ENCODE data around the gene LINGO3.
A peak's percentile ranks its signal among the peaks of the same experiment; 100 is the strongest.
"Not testable (repeated sequence)": the region's sequence is repeated elsewhere in the genome, so short reads cannot be mapped to it uniquely, and the experiment has no call there.

LINGO3 gene

DNA sequence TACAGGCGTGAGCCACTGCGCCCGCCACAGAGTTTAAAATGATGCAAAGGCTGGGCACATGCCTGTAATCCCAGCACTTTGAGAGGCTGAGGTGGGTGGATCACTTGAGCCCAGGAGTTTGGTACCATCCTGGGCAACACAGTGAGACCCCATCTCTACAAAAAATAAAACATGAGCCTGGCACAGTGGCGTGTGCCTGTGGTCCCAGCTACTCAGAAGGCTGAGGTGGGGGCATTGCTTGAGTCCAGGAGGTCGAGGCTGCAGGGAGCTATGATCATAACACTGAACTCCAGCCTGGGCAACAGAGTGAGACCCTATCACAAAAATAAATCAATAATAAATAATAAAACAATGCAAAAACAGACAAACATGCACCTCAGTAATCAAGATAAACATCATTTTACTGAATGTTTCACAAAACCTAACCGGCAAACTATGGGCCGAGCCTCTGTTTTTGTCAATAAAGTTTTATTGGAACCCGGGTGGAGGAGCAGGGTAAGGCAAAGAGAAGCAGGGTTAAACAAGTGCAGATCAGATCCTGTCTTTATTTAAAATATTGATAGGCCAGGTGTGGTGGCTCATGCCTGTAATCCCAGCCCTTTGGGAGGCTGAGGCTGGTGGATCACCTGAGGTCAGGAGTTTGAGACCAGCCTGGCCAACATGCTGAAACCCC is 24.0 kb downstream of the LINGO3 start:
- DNase-seq (ENCODE audit: low read depth in 1 of 2, low spot score in 1 of 2) = no peak

- DNase-seq (ENCODE audit: low read depth in 1 of 2, low spot score in 1 of 2) = no peak
Observed at GRCh38 chr19:2282862-2283237, 25.1 kb downstream of the LINGO3 start.

DNA sequence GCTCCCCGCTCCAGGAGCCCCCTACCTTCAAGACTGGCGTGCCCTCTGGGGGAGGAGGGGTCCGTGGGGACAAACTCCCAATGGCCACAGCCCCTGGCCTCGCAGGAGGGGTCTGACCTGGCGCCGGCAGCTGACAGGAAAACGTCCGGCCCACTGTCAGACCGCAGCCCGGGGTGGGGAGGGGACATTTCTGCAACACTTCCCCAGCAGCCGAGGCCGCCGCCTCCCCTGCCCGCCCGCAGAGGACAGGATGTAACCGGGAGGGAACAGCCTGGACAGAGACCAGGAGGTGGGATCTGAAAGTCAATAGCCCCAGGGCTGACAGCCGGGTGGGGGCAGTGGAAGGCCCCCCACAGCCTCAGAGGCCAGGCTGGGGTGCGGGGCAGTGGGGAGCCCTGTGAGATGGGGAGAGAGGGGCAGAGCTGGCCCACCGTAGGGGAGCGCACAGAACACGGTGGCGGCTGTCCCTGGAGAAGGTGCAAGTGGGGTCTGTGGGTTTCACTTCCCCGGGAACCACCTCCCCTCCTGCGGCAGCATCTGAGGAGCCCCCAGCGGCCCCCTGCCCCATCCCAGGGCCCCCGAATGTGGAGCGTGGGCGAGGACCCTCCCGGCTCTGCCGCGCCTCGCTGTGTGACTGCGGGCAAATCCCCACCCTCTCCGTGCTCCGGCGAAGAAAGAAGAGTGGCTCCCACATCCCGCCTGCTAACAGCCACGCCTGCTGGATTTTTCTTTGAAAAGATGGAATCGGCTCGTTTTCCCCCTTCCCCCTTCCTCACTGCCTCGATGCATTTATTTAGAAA is 25.7 kb downstream of the LINGO3 start, which contains the start of gene PEAK3:
Gene PEAK3, minus strand, starts transcription at position 114 of the 800 bp plus-strand sequence. CDS start 1,244 bp downstream, outside the sequence.
- no peak for DNase-seq (ENCODE audit: low read depth in 1 of 2, low spot score in 1 of 2)

GRCh38 chr19:2281265-2282061 is 26.5 kb downstream of the LINGO3 start:
- not testable (repeated sequence) for DNase-seq (ENCODE audit: low read depth in 1 of 2, low spot score in 1 of 2)

DNA sequence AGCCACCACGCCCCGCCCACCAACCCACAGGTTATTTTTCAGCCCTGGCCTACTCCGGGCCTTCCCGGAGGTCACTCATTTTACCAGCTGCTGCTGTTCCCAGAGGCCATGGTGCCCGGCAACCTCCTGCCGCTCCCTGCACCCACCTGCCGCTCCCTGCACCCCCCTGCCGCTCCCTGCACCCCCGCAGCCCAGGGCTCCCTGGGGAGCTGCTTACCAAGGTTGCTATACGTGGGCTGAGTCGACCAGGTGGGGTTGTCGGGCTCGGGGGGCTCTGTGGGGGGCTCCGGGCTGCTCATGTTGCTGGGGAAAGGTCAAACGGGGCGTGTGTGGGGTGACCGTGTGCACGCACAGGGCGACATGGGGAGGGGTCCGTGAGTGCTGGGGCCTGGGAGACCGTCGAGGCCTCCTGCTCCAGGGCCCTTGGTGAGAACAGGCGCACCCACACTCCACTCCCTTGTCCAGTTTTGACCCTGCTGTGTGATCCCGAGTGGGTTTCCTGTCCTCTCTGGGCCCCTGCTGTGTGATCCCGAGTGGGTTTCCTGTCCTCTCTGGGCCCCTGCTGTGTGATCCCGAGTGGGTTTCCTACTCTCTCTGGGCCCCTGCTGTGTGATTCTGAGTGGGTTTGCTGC is 27.2 kb downstream of the LINGO3 start:
- DNase-seq (ENCODE audit: low read depth in 1 of 2, low spot score in 1 of 2) = no peak

GRCh38 chr19:2278459-2279158 is 29.3 kb downstream of the LINGO3 start:
- DNase-seq (ENCODE audit: low read depth in 1 of 2, low spot score in 1 of 2) = no peak

DNA sequence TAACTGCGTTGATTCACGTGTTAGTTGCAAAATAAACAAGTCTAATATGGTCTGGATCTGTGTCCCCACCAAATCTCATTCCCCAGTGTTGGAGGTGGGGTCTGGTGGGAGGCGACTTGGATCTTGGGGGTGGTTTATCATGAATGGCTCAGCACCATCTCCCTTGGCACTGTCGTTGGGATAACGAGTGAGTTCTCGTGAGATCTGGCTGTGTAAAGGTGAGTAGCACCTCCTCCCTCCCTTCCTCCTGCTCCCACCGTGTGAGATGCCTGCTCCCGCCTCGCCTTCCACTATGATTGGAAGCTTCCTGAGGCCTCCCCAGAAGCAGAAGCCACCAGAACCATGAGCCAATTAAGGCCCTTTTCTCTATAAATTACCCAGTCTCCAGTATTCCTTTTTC is 30.8 kb downstream of the LINGO3 start:
- no peak for DNase-seq (ENCODE audit: low read depth in 1 of 2, low spot score in 1 of 2)

- DNase-seq (ENCODE audit: low read depth in 1 of 2, low spot score in 1 of 2) = no peak
Observed at GRCh38 chr19:2276429-2276986, 31.4 kb downstream of the LINGO3 start.

- DNase-seq (ENCODE audit: low read depth in 1 of 2, low spot score in 1 of 2) = no peak
Observed at GRCh38 chr19:2275588-2276428, 32.1 kb downstream of the LINGO3 start.

GRCh38 chr19:2274931-2275535 is 32.9 kb downstream of the LINGO3 start:
- no peak for DNase-seq (ENCODE audit: low read depth in 1 of 2, low spot score in 1 of 2)

GRCh38 chr19:2274185-2274711 is 33.7 kb downstream of the LINGO3 start:
- DNase-seq (ENCODE audit: low read depth in 1 of 2, low spot score in 1 of 2) = no peak

DNA sequence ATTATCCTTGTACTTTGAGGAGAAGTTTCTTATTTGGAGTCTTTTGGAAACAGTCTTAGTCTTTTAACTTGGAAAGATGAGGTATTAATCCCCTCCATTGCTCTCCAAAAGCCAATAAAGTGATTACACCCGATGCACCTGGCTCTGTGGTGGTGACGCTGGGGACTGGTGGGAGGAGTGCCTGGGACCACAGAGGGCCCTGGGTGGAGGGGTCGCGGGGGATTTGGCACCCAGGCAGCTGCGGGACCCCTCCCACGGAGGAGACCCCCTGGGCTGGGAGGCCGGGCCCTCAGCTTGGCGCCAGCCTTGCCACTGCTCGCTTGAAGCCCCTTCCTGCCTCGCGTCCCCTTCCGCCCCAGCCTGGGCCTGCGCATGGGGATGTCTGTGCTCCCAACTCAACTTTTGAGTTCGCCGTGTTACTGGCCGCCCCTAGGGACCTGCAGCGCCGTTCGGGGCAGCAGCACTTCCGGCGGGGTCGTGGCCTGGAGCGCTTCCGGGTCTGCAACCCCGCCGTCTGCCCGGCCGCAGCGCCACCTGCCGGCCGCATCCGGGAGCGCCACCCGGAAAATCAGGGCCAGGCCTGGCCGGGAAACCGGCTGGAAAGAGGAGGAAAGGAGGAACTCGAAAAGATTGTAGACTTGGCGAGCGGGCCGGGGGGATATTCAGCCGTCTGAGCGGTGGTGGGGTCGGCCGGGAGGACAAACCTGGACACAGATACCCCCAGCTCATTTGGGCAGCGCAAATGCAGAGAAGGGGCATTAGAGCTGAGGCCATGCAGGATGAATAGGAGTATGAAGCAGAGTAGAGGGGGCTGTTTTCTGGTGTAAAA is 34.4 kb downstream of the LINGO3 start:
- peak; percentile 61 to 66 for DNase-seq (ENCODE audit: low read depth in 1 of 2, low spot score in 1 of 2)

GRCh38 chr19:2271234-2272103 is 36.5 kb downstream of the LINGO3 start:
- no peak for DNase-seq (ENCODE audit: low read depth in 1 of 2, low spot score in 1 of 2)

DNA sequence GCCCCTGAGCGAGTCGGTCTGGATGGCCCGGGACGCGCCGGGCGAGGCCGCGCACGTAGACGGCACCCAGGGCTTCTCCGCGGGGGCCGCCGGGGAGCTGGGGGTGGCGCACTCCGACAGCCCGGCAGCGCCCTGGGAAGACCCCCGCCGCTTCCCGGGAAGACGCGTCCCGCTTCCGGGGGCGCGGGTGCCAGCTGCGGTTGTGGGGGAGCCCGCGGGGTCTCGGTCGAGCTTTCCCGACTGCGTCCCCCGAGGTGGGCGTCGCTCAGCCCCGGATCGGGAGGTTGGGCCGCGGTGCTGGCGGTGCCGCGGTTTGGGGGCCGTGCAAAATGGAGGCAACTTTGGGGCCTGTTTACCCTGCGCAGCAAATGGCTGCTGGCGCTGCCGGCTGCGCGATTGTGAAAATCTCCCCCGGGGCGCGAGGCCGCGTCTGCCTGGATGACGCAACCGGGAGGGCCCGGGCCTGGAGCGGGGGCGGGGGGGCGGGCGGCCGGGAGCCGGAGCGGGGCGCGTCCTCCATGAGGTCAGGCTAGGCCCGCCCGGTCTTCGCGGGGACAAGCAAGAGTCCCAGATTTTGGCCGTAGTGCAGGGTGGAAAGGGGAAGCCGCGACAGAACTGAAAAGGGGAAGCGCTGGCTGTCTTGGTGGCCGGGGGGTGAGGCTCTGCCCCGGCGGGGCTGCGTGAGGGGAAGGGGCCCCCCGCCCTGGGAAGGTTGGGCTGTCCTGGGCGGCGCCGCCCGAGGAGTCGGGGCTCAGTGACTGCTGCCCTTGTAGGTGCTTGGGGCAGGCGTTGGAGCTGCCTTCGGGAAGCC is 37.3 kb downstream of the LINGO3 start:
- DNase-seq (ENCODE audit: low read depth in 1 of 2, low spot score in 1 of 2) = peak in 1 of 2 donors; percentile 72

DNA sequence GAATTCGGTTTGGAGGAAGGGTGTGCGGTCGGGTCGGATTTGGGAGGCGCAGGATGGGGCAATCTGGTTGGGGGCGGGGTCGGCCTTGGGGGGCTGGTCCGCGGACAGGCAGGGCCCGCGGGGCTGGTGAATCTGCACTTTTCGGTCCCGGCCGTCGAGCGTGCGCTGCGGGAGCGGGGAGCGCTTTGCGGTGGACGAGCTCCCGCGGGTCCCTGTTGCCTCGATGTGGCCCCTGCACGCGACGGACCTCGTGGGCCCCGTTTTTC is 37.9 kb downstream of the LINGO3 start:
- no peak for DNase-seq (ENCODE audit: low read depth in 1 of 2, low spot score in 1 of 2)
